Stomach (tissue), 9 donors: ENCODE results near the gene MAPK8IP2. TPM values are rescaled to one million over a fixed set of nuclear protein-coding genes. Genes with fewer than 3 reads are reported as not detected.
A peak's percentile ranks its signal among the peaks of the same experiment; 100 is the strongest.

Experiments used
- DNase-seq, 2 donors: peaks; one replicate each; pipeline versions ENCODE4 v3.0.0 to v3.0.0-alpha.2; 2013 to 2019
- H3K27ac ChIP-seq, 5 donors: fragments of 200-600 bp in 4 of 5; sonication (generic) in 4 of 5; one replicate each; pipeline ENCODE4 v1.5.1; 2013 to 2019; ENCODE audit warnings: mild to moderate bottlenecking in 1 of 5, moderate library complexity in 1 of 5
- H3K27me3 ChIP-seq, 3 donors: fragments of 200-600 bp; sonication (generic); one replicate each; pipeline ENCODE4 v1.5.1; 2017 to 2019; ENCODE audit warnings: mixed run types in 1 of 3
- H3K36me3 ChIP-seq, 4 donors: fragments of 200-600 bp; sonication (generic); 1 replicate in 3 of 4; 2 replicates in 1 of 4; pipeline ENCODE4 v1.5.1; 2016 to 2019
- H3K4me1 ChIP-seq, 4 donors: fragments of 200-600 bp; sonication (generic); one replicate each; pipeline ENCODE4 v1.5.1; 2016 to 2019
- H3K4me3 ChIP-seq, 4 donors: fragments of 200-600 bp; sonication (generic) in 3 of 4; one replicate each; pipeline ENCODE4 v1.5.1; 2016 to 2019; ENCODE audit warnings: mild to moderate bottlenecking in 1 of 4
- H3K9me3 ChIP-seq, 4 donors: fragments of 200-600 bp; sonication (generic); one replicate each; pipeline ENCODE4 v1.5.1; 2016 to 2019
- EP300 ChIP-seq: sonication (generic); formaldehyde crosslinking; IDR thresholded peaks from one replicate; pipeline ENCODE4 v1.6.1; 2017; ENCODE audit warnings: antibody characterized with exemption
- POLR2A ChIP-seq, 4 donors: fragments of 450-650 bp; IDR thresholded peaks; one replicate each; pipeline ENCODE4 v1.6.1; 2016; ENCODE audit warnings: antibody characterized with exemption in 4 of 4, control low read depth in 2 of 4, mild to moderate bottlenecking in 1 of 4, moderate library complexity in 1 of 4
- POLR2AphosphoS5 ChIP-seq, 3 donors: sonication (generic); formaldehyde crosslinking; IDR thresholded peaks; one replicate each; pipeline ENCODE4 v1.6.1; 2016; ENCODE audit warnings: antibody characterized with exemption in 3 of 3
- WGBS, 5 donors: extraction: QIAGEN DNeasy Blood & Tissue Kit in 3 of 5; methylation state at CpG; one replicate each; pipeline versions ENCODE4 v1.1.5 to v1.1.7; 2013 to 2018; 5-methylcytosine and 5-hydroxymethylcytosine counted together
- intact Hi-C: fragments of 100-400 bp; cut with DNase I; formaldehyde crosslinking; loops from one replicate; pipeline ENCODE4 v1.15.1; 2023; ENCODE audit warnings: low total_unique reads
- polyA plus RNA-seq, 3 donors: library from polyadenylated mRNA; stranded (reverse); fragments of 200-250 nt; gene quantifications; one replicate each; pipeline ENCODE4 v1.2.3, GENCODE V29; 2013
- total RNA-seq, 5 donors: library from RNA; depleted of rRNA; stranded (reverse); fragments of >200 nt; gene quantifications; one replicate each; pipeline versions ENCODE4 v1.1.0 to v1.2.3, GENCODE V29; 2014 to 2016
- TF ChIP-seq, protein P1 (sequence below), 7 experiments: fragments of 450-650 bp in 4 of 7; fragments of 200-600 bp in 3 of 7; sonication (generic) in 3 of 7; IDR thresholded peaks; one replicate each; pipeline ENCODE4 v1.5.1; 2016 to 2019; ENCODE audit warnings: antibody characterized with exemption in 7 of 7, control low read depth in 2 of 7, mild to moderate bottlenecking in 1 of 7
- donor health status: healthy with polysubstance abuse.
- donor health status: Bipolar disorder and iron deficiency.
- donor health status: healthy.

Gene MAPK8IP2
- total and polyA plus RNA-seq, 8 donors, result 0.43 to 5.8 (median 0.85) TPM

- Histone ChIP-seq H3K36me3 (peaks cover 8 to 22% (median 18%) of the 10 kb centered on the region in 4 donors), H3K4me1 (peaks cover 47 to 63% (median 62%) of the 10 kb centered on the region in 4 donors), H3K4me3 (no peak overlapping the region), H3K27me3 (peaks cover 0 to 16% (median 0%) of the 10 kb centered on the region in 3 donors), H3K9me3 (no peaks in the 10 kb centered on the region), H3K27ac (no peak overlapping the region)
- 77 to 83% (median 79%) methylated on average over 16 of the region's 16 CpGs for WGBS, 5 donors
- DNase-seq, result no peak
- intact Hi-C loops, result no loop called here
- TF ChIP-seq POLR2A (IDR thresholded peaks at IDR 0.05), result no peak
- TF ChIP-seq, protein P1, sequence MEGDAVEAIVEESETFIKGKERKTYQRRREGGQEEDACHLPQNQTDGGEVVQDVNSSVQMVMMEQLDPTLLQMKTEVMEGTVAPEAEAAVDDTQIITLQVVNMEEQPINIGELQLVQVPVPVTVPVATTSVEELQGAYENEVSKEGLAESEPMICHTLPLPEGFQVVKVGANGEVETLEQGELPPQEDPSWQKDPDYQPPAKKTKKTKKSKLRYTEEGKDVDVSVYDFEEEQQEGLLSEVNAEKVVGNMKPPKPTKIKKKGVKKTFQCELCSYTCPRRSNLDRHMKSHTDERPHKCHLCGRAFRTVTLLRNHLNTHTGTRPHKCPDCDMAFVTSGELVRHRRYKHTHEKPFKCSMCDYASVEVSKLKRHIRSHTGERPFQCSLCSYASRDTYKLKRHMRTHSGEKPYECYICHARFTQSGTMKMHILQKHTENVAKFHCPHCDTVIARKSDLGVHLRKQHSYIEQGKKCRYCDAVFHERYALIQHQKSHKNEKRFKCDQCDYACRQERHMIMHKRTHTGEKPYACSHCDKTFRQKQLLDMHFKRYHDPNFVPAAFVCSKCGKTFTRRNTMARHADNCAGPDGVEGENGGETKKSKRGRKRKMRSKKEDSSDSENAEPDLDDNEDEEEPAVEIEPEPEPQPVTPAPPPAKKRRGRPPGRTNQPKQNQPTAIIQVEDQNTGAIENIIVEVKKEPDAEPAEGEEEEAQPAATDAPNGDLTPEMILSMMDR (IDR thresholded peaks at IDR 0.05), result no peak
- TF ChIP-seq EP300, result no peak
- no peak for TF ChIP-seq POLR2AphosphoS5 (IDR thresholded peaks at IDR 0.05)
Observed at GRCh38 chr22:50624347-50625130, 23.9 kb downstream of the MAPK8IP2 start.

- TF ChIP-seq EP300, result no peak
- no peak for TF ChIP-seq POLR2AphosphoS5 (IDR thresholded peaks at IDR 0.05)
- TF ChIP-seq, protein P1 (IDR thresholded peaks at IDR 0.05), result no peak
- no peak for TF ChIP-seq POLR2A (IDR thresholded peaks at IDR 0.05)
- Histone ChIP-seq H3K9me3 (no peaks in the 10 kb centered on the region), H3K27me3 (peaks cover 0 to 10% (median 0%) of the 10 kb centered on the region in 3 donors), H3K27ac (no peak overlapping the region), H3K4me1 (peaks cover 44 to 60% (median 58%) of the 10 kb centered on the region in 4 donors), H3K4me3 (no peak overlapping the region), H3K36me3 (peaks cover 8 to 22% (median 18%) of the 10 kb centered on the region in 4 donors)
- no peak for DNase-seq
- intact Hi-C loops, result no loop called here
- WGBS, 5 donors, result 78 to 85% (median 79%) methylated on average over 11 to 14 of the region's 14 CpGs
Observed at GRCh38 chr22:50625131-50625567, 24.6 kb downstream of the MAPK8IP2 start.

- TF ChIP-seq, protein P1 (IDR thresholded peaks at IDR 0.05), result no peak
- no peak for TF ChIP-seq POLR2AphosphoS5 (IDR thresholded peaks at IDR 0.05)
- TF ChIP-seq POLR2A (IDR thresholded peaks at IDR 0.05), result no peak
- TF ChIP-seq EP300, result no peak
- Histone ChIP-seq H3K27ac (no peak overlapping the region), H3K27me3 (peaks cover 0 to 7% (median 0%) of the 10 kb centered on the region in 3 donors), H3K4me3 (no peak overlapping the region), H3K36me3 (peaks cover 8 to 22% (median 18%) of the 10 kb centered on the region in 4 donors), H3K4me1 (peaks cover 38 to 54% (median 52%) of the 10 kb centered on the region in 4 donors), H3K9me3 (no peaks in the 10 kb centered on the region)
- WGBS, 5 donors, result 84 to 92% (median 89%) methylated on average over 16 to 27 of the region's 27 CpGs
- intact Hi-C loops, result no loop called here
- peak in 1 of 2 donors; percentile 21 for DNase-seq
Observed at GRCh38 chr22:50625568-50626313, 25.1 kb downstream of the MAPK8IP2 start.

GRCh38 chr22:50626314-50626849, 25.8 kb downstream of the MAPK8IP2 start:
- Histone ChIP-seq H3K4me3 (peak overlapping the region in 1 of 4 donors; percentile 88), H3K4me1 (peaks cover 31 to 47% (median 45%) of the 10 kb centered on the region in 4 donors), H3K9me3 (no peaks in the 10 kb centered on the region), H3K36me3 (peaks cover 8 to 22% (median 18%) of the 10 kb centered on the region in 4 donors), H3K27ac (peak overlapping the region in 2 of 5 donors; percentile 86 to 89), H3K27me3 (peaks cover 0 to under 1% (median 0%) of the 10 kb centered on the region in 3 donors)
- intact Hi-C loops, result no loop called here
- peak in 1 of 2 donors; percentile 24 for DNase-seq
- WGBS, 5 donors, result 73 to 87% (median 86%) methylated on average over 3 to 12 of the region's 12 CpGs
- TF ChIP-seq POLR2AphosphoS5 (IDR thresholded peaks at IDR 0.05) (no peak), EP300 (no peak), POLR2A (IDR thresholded peaks at IDR 0.05) (no peak)
- TF ChIP-seq, protein P1 (IDR thresholded peaks at IDR 0.05), result no peak
